GM23338 (cell line): ENCODE results near the gene CNGB1. TPM values are rescaled to one million over a fixed set of nuclear protein-coding genes. Genes with fewer than 3 reads are reported as not detected.
"Not testable (repeated sequence)": the region's sequence is repeated elsewhere in the genome, so short reads cannot be mapped to it uniquely, and the experiment has no call there.

ENCODE experiments used
- ATAC-seq: fragments of 200-7000 bp; cut with Tn5 transposase; 3 replicates; pipeline ENCODE4 v1.9.1; 2020
- DNase-seq: peaks from one replicate; pipeline ENCODE4 v3.0.0-alpha.2; 2015; ENCODE audit warnings: low spot score
- H2AFZ ChIP-seq: fragments of 200-600 bp; sonication (generic); 2 replicates; pipeline ENCODE4 v1.8.0; 2016; ENCODE audit warnings: antibody characterized with exemption, mild to moderate bottlenecking, moderate library complexity
- H3F3A ChIP-seq: fragments of 200-600 bp; sonication (generic); replicated peaks from 2 replicates; pipeline ENCODE4 v1.8.0; 2017; ENCODE audit warnings: antibody characterized with exemption, mixed run types, low read depth
- H3K27ac ChIP-seq: fragments of 200-600 bp; sonication (generic); 2 replicates; pipeline ENCODE4 v1.6.1; 2016; ENCODE audit warnings: low read depth
- H3K27me3 ChIP-seq: fragments of 200-600 bp; sonication (generic); 2 replicates; pipeline ENCODE4 v1.8.0; 2016; ENCODE audit warnings: mild to moderate bottlenecking, mixed run types, moderate library complexity; ENCODE audit not compliant: insufficient read depth
- H3K36me3 ChIP-seq: fragments of 200-600 bp; sonication (generic); 2 replicates; pipeline ENCODE4 v1.8.0; 2016; ENCODE audit warnings: mild to moderate bottlenecking; ENCODE audit not compliant: insufficient read depth
- H3K4me1 ChIP-seq: fragments of 200-600 bp; sonication (generic); 2 replicates; pipeline ENCODE4 v1.8.0; 2016; ENCODE audit warnings: mild to moderate bottlenecking, moderate library complexity; ENCODE audit not compliant: insufficient read depth
- H3K4me2 ChIP-seq: fragments of 200-600 bp; sonication (generic); 2 replicates; pipeline ENCODE4 v1.7.1; 2017; ENCODE audit warnings: mixed run types
- H3K4me3 ChIP-seq: fragments of 200-600 bp; sonication (generic); 2 replicates; pipeline ENCODE4 v1.6.1; 2016; ENCODE audit warnings: mixed run types
- H3K79me2 ChIP-seq: fragments of 200-600 bp; sonication (generic); replicated peaks from 2 replicates; pipeline ENCODE4 v1.8.0; 2017; ENCODE audit warnings: mild to moderate bottlenecking; ENCODE audit not compliant: insufficient read depth
- H3K9me2 ChIP-seq: fragments of 200-600 bp; sonication (generic); 2 replicates; pipeline ENCODE4 v1.8.0; 2017; ENCODE audit not compliant: insufficient read depth
- H4K20me1 ChIP-seq: fragments of 200-600 bp; sonication (generic); replicated peaks from 2 replicates; pipeline ENCODE4 v1.8.0; 2017; ENCODE audit warnings: mild to moderate bottlenecking; ENCODE audit not compliant: insufficient read depth
- H3K27ac Mint-ChIP-seq: 2 replicates; pipeline ENCODE4 v1.8.0; 2020; ENCODE audit warnings: inconsistent platforms, mild to moderate bottlenecking, moderate library complexity, mixed read lengths
- H3K27me3 Mint-ChIP-seq: 3 replicates; pipeline ENCODE4 v1.8.0; 2022; ENCODE audit warnings: low read depth, mild to moderate bottlenecking, moderate library complexity, mixed read lengths, inconsistent platforms; ENCODE audit not compliant: insufficient read depth, poor library complexity
- H3K36me3 Mint-ChIP-seq: 3 replicates; pipeline ENCODE4 v1.8.0; 2021; ENCODE audit warnings: low read depth, mild to moderate bottlenecking, inconsistent platforms, moderate library complexity, mixed read lengths
- H3K4me1 Mint-ChIP-seq: 3 replicates; pipeline ENCODE4 v1.8.0; 2020; ENCODE audit warnings: mild to moderate bottlenecking, inconsistent platforms, mixed read lengths
- H3K4me3 Mint-ChIP-seq: 3 replicates; pipeline ENCODE4 v1.8.0; 2021; ENCODE audit warnings: moderate library complexity, mild to moderate bottlenecking, inconsistent platforms, mixed read lengths
- H3K9me3 Mint-ChIP-seq: 3 replicates; pipeline ENCODE4 v1.8.0; 2020; ENCODE audit warnings: moderate library complexity, mild to moderate bottlenecking, inconsistent platforms, mixed read lengths
- EZH2phosphoT487 ChIP-seq: fragments of 200-600 bp; sonication (generic); IDR thresholded peaks from one replicate; pipeline ENCODE4 v1.8.1; 2018; ENCODE audit warnings: antibody characterized with exemption; ENCODE audit not compliant: unreplicated experiment
- JUNB ChIP-seq: IDR thresholded peaks from one replicate; pipeline ENCODE4 v1.6.1; 2016; ENCODE audit warnings: antibody characterized with exemption; ENCODE audit not compliant: unreplicated experiment
- NANOG ChIP-seq: IDR thresholded peaks from 2 replicates; pipeline ENCODE4 v1.6.1; 2016; ENCODE audit warnings: antibody characterized with exemption, borderline replicate concordance
- POLR2AphosphoS5 ChIP-seq: IDR thresholded peaks from 2 replicates; pipeline ENCODE4 v1.6.1; 2016; ENCODE audit warnings: antibody characterized with exemption, low read depth
- STAT1 ChIP-seq: IDR thresholded peaks from one replicate; pipeline ENCODE4 v1.6.1; 2016; ENCODE audit warnings: antibody characterized with exemption; ENCODE audit not compliant: unreplicated experiment
- polyA plus RNA-seq: library from polyadenylated mRNA; unstranded; fragments of >200 nt; fragmentation: Nextera tagmentation; extraction: Ambion mirVana; gene quantifications from 2 replicates; pipeline ENCODE4 v1.2.1, GENCODE V29; 2016
- total RNA-seq: library from RNA; depleted of rRNA; stranded (reverse); fragments of >200 nt; shearing (Covaris generic); gene quantifications from 2 replicates; pipeline ENCODE4 v1.2.3, GENCODE V29; 2014
- TF ChIP-seq, protein P1 (sequence below): IDR thresholded peaks from one replicate; pipeline ENCODE4 v1.6.1; 2018; ENCODE audit warnings: antibody characterized with exemption; ENCODE audit not compliant: unreplicated experiment
- TF ChIP-seq, protein P2 (sequence below), 2 experiments: fragments of 200-600 bp in 1 of 2; sonication (generic) in 1 of 2; conservative IDR thresholded peaks; 2 replicates each; pipeline versions ENCODE4 v1.5.1 to v1.6.1; 2016 to 2017; ENCODE audit warnings: antibody characterized with exemption in 2 of 2, low read depth in 2 of 2, mild to moderate bottlenecking in 2 of 2, moderate library complexity in 1 of 2
- TF ChIP-seq, protein P3 (sequence below): IDR thresholded peaks from 2 replicates; pipeline ENCODE4 v1.6.1; 2016; ENCODE audit warnings: antibody characterized with exemption

CNGB1 gene
- total and polyA plus RNA-seq, 2 experiments from 2014 or later = not detected

DNA sequence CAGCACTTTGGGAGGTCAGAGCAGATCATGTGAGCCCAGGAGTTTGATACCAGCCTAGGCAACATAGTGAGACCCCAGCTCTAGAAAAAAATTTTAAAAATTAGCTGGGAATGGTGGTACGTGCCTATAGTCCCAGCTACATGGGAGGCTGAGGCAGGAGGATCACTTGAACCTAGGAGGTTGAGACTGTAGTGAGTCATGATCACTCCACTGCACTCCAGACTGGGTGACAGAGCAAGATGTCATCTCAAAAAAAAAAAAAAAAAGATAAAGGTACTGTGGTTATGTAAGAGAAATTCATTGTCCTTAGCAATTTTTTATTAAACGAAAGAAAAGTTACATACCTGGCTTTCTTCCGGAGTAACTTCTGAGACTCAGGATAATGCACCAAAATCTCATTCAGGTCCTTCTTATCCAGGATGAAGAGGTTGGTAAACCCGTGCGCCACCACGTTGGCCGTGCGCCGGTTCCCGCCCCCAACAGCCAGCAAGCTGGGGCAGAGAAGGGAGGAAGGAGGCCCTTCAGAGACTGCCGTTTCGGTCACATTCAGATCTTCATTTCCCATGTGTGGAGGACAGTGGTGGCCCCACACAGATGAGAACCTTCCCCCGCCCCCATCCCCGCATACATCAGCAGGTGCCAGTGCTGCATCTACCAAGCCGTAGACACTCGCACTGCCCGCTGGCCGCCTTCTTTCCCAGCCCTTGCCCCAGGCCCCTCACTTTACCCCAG lies 73.7 kb downstream of the CNGB1 start (continued):
- TF ChIP-seq, protein P1, sequence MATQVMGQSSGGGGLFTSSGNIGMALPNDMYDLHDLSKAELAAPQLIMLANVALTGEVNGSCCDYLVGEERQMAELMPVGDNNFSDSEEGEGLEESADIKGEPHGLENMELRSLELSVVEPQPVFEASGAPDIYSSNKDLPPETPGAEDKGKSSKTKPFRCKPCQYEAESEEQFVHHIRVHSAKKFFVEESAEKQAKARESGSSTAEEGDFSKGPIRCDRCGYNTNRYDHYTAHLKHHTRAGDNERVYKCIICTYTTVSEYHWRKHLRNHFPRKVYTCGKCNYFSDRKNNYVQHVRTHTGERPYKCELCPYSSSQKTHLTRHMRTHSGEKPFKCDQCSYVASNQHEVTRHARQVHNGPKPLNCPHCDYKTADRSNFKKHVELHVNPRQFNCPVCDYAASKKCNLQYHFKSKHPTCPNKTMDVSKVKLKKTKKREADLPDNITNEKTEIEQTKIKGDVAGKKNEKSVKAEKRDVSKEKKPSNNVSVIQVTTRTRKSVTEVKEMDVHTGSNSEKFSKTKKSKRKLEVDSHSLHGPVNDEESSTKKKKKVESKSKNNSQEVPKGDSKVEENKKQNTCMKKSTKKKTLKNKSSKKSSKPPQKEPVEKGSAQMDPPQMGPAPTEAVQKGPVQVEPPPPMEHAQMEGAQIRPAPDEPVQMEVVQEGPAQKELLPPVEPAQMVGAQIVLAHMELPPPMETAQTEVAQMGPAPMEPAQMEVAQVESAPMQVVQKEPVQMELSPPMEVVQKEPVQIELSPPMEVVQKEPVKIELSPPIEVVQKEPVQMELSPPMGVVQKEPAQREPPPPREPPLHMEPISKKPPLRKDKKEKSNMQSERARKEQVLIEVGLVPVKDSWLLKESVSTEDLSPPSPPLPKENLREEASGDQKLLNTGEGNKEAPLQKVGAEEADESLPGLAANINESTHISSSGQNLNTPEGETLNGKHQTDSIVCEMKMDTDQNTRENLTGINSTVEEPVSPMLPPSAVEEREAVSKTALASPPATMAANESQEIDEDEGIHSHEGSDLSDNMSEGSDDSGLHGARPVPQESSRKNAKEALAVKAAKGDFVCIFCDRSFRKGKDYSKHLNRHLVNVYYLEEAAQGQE = no peak
- no peak for TF ChIP-seq NANOG
- TF ChIP-seq POLR2AphosphoS5 = no peak
- TF ChIP-seq, protein P2, sequence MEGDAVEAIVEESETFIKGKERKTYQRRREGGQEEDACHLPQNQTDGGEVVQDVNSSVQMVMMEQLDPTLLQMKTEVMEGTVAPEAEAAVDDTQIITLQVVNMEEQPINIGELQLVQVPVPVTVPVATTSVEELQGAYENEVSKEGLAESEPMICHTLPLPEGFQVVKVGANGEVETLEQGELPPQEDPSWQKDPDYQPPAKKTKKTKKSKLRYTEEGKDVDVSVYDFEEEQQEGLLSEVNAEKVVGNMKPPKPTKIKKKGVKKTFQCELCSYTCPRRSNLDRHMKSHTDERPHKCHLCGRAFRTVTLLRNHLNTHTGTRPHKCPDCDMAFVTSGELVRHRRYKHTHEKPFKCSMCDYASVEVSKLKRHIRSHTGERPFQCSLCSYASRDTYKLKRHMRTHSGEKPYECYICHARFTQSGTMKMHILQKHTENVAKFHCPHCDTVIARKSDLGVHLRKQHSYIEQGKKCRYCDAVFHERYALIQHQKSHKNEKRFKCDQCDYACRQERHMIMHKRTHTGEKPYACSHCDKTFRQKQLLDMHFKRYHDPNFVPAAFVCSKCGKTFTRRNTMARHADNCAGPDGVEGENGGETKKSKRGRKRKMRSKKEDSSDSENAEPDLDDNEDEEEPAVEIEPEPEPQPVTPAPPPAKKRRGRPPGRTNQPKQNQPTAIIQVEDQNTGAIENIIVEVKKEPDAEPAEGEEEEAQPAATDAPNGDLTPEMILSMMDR (conservative IDR thresholded peaks at IDR 0.05; ENCODE audit: low read depth in 2 of 2) = no peak
- TF ChIP-seq, protein P3, sequence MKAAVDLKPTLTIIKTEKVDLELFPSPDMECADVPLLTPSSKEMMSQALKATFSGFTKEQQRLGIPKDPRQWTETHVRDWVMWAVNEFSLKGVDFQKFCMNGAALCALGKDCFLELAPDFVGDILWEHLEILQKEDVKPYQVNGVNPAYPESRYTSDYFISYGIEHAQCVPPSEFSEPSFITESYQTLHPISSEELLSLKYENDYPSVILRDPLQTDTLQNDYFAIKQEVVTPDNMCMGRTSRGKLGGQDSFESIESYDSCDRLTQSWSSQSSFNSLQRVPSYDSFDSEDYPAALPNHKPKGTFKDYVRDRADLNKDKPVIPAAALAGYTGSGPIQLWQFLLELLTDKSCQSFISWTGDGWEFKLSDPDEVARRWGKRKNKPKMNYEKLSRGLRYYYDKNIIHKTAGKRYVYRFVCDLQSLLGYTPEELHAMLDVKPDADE = no peak
- no peak for TF ChIP-seq JUNB
- TF ChIP-seq EZH2phosphoT487 = no peak
- TF ChIP-seq STAT1 = no peak

GRCh38 chr16:57895081-57895547 lies 75.8 kb downstream of the CNGB1 start:
- DNase-seq, H3K27ac ChIP-seq, H3K4me1 ChIP-seq, H3K36me3 ChIP-seq, H3K4me3 ChIP-seq, H3K27me3 ChIP-seq, H3K4me2 ChIP-seq, H3K79me2 ChIP-seq, H3K36me3 Mint-ChIP-seq, H3K27me3 Mint-ChIP-seq, H3F3A ChIP-seq, H3K9me2 ChIP-seq, H3K9me3 Mint-ChIP-seq, H4K20me1 ChIP-seq, H3K27ac Mint-ChIP-seq, H3K4me3 Mint-ChIP-seq, ATAC-seq: not testable (repeated sequence)
- TF ChIP-seq, protein P2 (conservative IDR thresholded peaks at IDR 0.05; ENCODE audit: low read depth in 2 of 2) = peak; percentile 24 to 36; a peak in 2 of 4 replicates
- peaks cover 20% of the 10 kb centered on the region for H3K4me1 Mint-ChIP-seq
- peak overlapping the region; percentile 21; the same call in 1 of the 2 replicates for H2AFZ ChIP-seq
